Panc1 (cell line): ENCODE results near the gene LDLRAD4. TPM values are rescaled to one million over a fixed set of nuclear protein-coding genes. Genes with fewer than 3 reads are reported as not detected.

Experiments used
- ATAC-seq: fragments of 200-7000 bp; cut with Tn5 transposase; 2 replicates; pipeline ENCODE4 v1.9.1; 2020; ENCODE audit warnings: mild to moderate bottlenecking, moderate library complexity
- BruUV-seq: library from RNA; stranded (reverse); fragments of 400-500 nt; replicated peaks from 2 replicates; lab custom pipeline; 2021; lab: Mats Ljungman, UMichigan
- CTCF ChIA-PET: fragments of 300-600 bp; sonication (Branson Sonifier 250); formaldehyde crosslinking; loops from one replicate; lab custom pipeline; 2022; ENCODE audit warnings: antibody characterized with exemption; lab: Charles Lee
- POLR2A ChIA-PET: fragments of 300-600 bp; sonication (Branson Sonifier 250); formaldehyde crosslinking; loops from one replicate; lab custom pipeline; 2022; ENCODE audit warnings: antibody characterized with exemption; lab: Charles Lee
- DNase-seq: peaks from one replicate; pipeline ENCODE4 v3.0.0-alpha.2; 2010; ENCODE audit warnings: low read depth, low spot score
- H3K27ac ChIP-seq: 2 replicates; pipeline ENCODE4 v1.5.1; 2011; ENCODE audit warnings: mild to moderate bottlenecking, low read length, inconsistent platforms
- H3K27me3 ChIP-seq: fragments of 200-500 bp; sonication (Bioruptor generic); 2 replicates; pipeline ENCODE4 v1.6.0; 2014; ENCODE audit warnings: low read length, inconsistent platforms; ENCODE audit not compliant: control insufficient read depth, insufficient read depth
- H3K36me3 ChIP-seq: fragments of 200-500 bp; sonication (Bioruptor generic); 2 replicates; pipeline ENCODE4 v1.5.1; 2014; ENCODE audit warnings: inconsistent platforms, mild to moderate bottlenecking, low read length, moderate library complexity; ENCODE audit not compliant: control insufficient read depth, insufficient read depth
- H3K4me1 ChIP-seq: 2 replicates; pipeline ENCODE4 v1.5.1; 2011; ENCODE audit warnings: inconsistent platforms, mild to moderate bottlenecking, low read length, moderate library complexity; ENCODE audit not compliant: control insufficient read depth, insufficient read depth
- H3K4me3 ChIP-seq, 2 experiments: 2 replicates each; pipeline ENCODE4 v1.5.1; 2011 to 2012; ENCODE audit warnings: low read depth in 2 of 2, low read length in 2 of 2, mild to moderate bottlenecking in 2 of 2, inconsistent platforms in 1 of 2, moderate library complexity in 1 of 2
- H3K9me3 ChIP-seq: fragments of 200-500 bp; sonication (Bioruptor generic); 2 replicates; pipeline ENCODE4 v1.5.1; 2014; ENCODE audit warnings: low read depth, mild to moderate bottlenecking, inconsistent platforms, low read length, moderate library complexity; ENCODE audit not compliant: control insufficient read depth, insufficient read depth
- POLR2AphosphoS5 ChIP-seq: IDR thresholded peaks from 2 replicates; pipeline ENCODE4 v1.6.1; 2012; ENCODE audit warnings: mild to moderate bottlenecking, low read depth, low read length, moderate library complexity
- SIN3A ChIP-seq: IDR thresholded peaks from 2 replicates; pipeline ENCODE4 v1.6.1; 2012; ENCODE audit warnings: low read depth, mild to moderate bottlenecking, low read length, moderate library complexity, borderline replicate concordance; ENCODE audit not compliant: insufficient read depth
- TCF7L2 ChIP-seq: IDR thresholded peaks from 2 replicates; pipeline ENCODE4 v1.6.1; 2011; ENCODE audit warnings: mild to moderate bottlenecking, low read depth, low read length, inconsistent platforms
- in situ Hi-C: cut with HindIII; loops from 2 replicates; pipeline ENCODE4 v1.10.0; 2016; ENCODE audit warnings: low sequenced_read_pairs, low pct_unique_long_range_greater_than_20kb
- intact Hi-C: fragments of 100-400 bp; cut with micrococcal nuclease; formaldehyde crosslinking; loops from one replicate; pipeline ENCODE4 v1.10.0; 2022; ENCODE audit not compliant: unreplicated experiment
- total RNA-seq: library from RNA; stranded (reverse); gene quantifications from one replicate; pipeline ENCODE4 v1.2.1, GENCODE V29; 2021; ENCODE audit not compliant: unreplicated experiment
- TF ChIP-seq, protein P1 (sequence below), 2 experiments: IDR thresholded peaks; 2 replicates each; pipeline ENCODE4 v1.6.1; 2011 to 2012; ENCODE audit warnings: low read depth in 2 of 2, control low read depth in 1 of 2, low read length in 1 of 2, mild to moderate bottlenecking in 1 of 2, moderate library complexity in 1 of 2; ENCODE audit not compliant: insufficient read depth in 1 of 2
- TF ChIP-seq, protein P2 (sequence below): fragments of 450-650 bp; IDR thresholded peaks from 2 replicates; pipeline ENCODE4 v1.5.1; 2017; ENCODE audit warnings: mild to moderate bottlenecking

LDLRAD4 gene
- total RNA-seq, 1 experiment from 2014 or later, result 0.28 TPM

DNA sequence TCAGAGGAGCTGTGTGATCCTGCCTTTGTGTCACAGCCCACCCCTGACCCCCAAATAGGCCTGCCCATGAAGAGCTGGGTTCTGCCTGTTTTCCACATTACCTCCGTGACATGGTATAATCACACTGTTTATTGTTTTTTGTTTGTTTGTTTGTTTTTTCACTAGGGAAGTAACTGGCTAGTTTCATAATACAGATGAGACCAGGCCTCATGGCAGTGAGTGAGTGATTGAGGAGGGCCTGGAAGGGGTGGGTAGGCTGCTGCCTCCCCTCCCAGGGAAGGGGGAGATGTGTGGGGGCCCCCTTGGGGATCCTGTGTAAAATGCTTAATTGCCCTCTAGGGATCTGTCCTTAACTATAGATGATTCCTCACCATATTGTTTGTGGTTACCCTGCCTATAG is 190.5 kb downstream of the LDLRAD4 start:
- H3K36me3 ChIP-seq, result no peaks in the 10 kb centered on the region
- H3K4me1 ChIP-seq, result no peaks in the 10 kb centered on the region
- intact Hi-C loops, result no loop called here
- no peaks in the 10 kb centered on the region for H3K27me3 ChIP-seq
- H3K9me3 ChIP-seq, result no peaks in the 10 kb centered on the region
- BruUV-seq, result no TSS peak
- no peak overlapping the region for H3K4me3 ChIP-seq
- ATAC-seq, result no peak
- H3K27ac ChIP-seq, result no peak overlapping the region
- in situ Hi-C loops, result no loop called here
- no peak for DNase-seq
- ChIA-PET POLR2A (no interaction called here), CTCF (no interaction called here)
- TF ChIP-seq SIN3A (no peak), POLR2AphosphoS5 (no peak), TCF7L2 (no peak)
- TF ChIP-seq, protein P1, sequence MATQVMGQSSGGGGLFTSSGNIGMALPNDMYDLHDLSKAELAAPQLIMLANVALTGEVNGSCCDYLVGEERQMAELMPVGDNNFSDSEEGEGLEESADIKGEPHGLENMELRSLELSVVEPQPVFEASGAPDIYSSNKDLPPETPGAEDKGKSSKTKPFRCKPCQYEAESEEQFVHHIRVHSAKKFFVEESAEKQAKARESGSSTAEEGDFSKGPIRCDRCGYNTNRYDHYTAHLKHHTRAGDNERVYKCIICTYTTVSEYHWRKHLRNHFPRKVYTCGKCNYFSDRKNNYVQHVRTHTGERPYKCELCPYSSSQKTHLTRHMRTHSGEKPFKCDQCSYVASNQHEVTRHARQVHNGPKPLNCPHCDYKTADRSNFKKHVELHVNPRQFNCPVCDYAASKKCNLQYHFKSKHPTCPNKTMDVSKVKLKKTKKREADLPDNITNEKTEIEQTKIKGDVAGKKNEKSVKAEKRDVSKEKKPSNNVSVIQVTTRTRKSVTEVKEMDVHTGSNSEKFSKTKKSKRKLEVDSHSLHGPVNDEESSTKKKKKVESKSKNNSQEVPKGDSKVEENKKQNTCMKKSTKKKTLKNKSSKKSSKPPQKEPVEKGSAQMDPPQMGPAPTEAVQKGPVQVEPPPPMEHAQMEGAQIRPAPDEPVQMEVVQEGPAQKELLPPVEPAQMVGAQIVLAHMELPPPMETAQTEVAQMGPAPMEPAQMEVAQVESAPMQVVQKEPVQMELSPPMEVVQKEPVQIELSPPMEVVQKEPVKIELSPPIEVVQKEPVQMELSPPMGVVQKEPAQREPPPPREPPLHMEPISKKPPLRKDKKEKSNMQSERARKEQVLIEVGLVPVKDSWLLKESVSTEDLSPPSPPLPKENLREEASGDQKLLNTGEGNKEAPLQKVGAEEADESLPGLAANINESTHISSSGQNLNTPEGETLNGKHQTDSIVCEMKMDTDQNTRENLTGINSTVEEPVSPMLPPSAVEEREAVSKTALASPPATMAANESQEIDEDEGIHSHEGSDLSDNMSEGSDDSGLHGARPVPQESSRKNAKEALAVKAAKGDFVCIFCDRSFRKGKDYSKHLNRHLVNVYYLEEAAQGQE (IDR thresholded peaks at IDR 0.05; ENCODE audit: insufficient read depth in 1 of 2, low read depth in 2 of 2, low read length in 1 of 2), result no peak
- TF ChIP-seq, protein P2, sequence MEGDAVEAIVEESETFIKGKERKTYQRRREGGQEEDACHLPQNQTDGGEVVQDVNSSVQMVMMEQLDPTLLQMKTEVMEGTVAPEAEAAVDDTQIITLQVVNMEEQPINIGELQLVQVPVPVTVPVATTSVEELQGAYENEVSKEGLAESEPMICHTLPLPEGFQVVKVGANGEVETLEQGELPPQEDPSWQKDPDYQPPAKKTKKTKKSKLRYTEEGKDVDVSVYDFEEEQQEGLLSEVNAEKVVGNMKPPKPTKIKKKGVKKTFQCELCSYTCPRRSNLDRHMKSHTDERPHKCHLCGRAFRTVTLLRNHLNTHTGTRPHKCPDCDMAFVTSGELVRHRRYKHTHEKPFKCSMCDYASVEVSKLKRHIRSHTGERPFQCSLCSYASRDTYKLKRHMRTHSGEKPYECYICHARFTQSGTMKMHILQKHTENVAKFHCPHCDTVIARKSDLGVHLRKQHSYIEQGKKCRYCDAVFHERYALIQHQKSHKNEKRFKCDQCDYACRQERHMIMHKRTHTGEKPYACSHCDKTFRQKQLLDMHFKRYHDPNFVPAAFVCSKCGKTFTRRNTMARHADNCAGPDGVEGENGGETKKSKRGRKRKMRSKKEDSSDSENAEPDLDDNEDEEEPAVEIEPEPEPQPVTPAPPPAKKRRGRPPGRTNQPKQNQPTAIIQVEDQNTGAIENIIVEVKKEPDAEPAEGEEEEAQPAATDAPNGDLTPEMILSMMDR, result no peak

DNA sequence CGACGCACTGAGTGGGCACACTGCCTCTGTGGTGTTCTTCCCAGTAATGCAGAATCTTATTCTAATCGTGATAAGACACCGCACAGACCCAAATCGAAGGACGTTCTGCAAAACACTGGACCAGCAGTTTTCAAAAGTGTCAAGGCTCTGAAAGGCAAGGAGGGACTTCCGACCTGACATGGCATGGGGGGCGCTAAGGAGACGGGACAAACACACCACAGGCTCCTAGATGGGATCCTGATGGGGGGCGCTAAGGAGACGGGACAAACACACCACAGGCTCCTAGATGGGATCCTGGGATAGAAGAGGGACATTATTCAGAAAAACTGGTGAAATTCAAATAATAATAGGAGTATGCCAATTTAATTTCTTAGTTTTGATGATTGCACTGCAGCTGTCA is 191.4 kb downstream of the LDLRAD4 start:
- ChIA-PET CTCF (no interaction called here), POLR2A (no interaction called here)
- Histone ChIP-seq H3K27me3 (no peaks in the 10 kb centered on the region), H3K36me3 (no peaks in the 10 kb centered on the region), H3K27ac (no peak overlapping the region), H3K9me3 (no peaks in the 10 kb centered on the region), H3K4me1 (no peaks in the 10 kb centered on the region), H3K4me3 (no peak overlapping the region)
- intact Hi-C loops, result no loop called here
- TF ChIP-seq SIN3A (no peak), TCF7L2 (no peak), POLR2AphosphoS5 (no peak)
- TF ChIP-seq, protein P2, result no peak
- TF ChIP-seq, protein P1 (IDR thresholded peaks at IDR 0.05; ENCODE audit: insufficient read depth in 1 of 2, low read depth in 2 of 2, low read length in 1 of 2), result no peak
- DNase-seq (no peak), ATAC-seq (no peak)
- no TSS peak for BruUV-seq
- in situ Hi-C loops, result no loop called here
